GM19239 (cell line): ENCODE measurements around the gene INPP5J.
"Not testable (repeated sequence)": the region's sequence is repeated elsewhere in the genome, so short reads cannot be mapped to it uniquely, and the experiment has no call there.

Source experiments
- DNase-seq: peaks from one replicate; pipeline ENCODE4 v3.0.0; 2011; ENCODE audit warnings: low spot score; ENCODE audit not compliant: insufficient read length
- FAIRE-seq: peaks from 2 replicates; lab custom pipeline; 2011; peaks lifted over from hg19 to GRCh38; lab: Jason Lieb, UNC

The INPP5J gene, protein sequence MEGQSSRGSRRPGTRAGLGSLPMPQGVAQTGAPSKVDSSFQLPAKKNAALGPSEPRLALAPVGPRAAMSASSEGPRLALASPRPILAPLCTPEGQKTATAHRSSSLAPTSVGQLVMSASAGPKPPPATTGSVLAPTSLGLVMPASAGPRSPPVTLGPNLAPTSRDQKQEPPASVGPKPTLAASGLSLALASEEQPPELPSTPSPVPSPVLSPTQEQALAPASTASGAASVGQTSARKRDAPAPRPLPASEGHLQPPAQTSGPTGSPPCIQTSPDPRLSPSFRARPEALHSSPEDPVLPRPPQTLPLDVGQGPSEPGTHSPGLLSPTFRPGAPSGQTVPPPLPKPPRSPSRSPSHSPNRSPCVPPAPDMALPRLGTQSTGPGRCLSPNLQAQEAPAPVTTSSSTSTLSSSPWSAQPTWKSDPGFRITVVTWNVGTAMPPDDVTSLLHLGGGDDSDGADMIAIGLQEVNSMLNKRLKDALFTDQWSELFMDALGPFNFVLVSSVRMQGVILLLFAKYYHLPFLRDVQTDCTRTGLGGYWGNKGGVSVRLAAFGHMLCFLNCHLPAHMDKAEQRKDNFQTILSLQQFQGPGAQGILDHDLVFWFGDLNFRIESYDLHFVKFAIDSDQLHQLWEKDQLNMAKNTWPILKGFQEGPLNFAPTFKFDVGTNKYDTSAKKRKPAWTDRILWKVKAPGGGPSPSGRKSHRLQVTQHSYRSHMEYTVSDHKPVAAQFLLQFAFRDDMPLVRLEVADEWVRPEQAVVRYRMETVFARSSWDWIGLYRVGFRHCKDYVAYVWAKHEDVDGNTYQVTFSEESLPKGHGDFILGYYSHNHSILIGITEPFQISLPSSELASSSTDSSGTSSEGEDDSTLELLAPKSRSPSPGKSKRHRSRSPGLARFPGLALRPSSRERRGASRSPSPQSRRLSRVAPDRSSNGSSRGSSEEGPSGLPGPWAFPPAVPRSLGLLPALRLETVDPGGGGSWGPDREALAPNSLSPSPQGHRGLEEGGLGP

DNA sequence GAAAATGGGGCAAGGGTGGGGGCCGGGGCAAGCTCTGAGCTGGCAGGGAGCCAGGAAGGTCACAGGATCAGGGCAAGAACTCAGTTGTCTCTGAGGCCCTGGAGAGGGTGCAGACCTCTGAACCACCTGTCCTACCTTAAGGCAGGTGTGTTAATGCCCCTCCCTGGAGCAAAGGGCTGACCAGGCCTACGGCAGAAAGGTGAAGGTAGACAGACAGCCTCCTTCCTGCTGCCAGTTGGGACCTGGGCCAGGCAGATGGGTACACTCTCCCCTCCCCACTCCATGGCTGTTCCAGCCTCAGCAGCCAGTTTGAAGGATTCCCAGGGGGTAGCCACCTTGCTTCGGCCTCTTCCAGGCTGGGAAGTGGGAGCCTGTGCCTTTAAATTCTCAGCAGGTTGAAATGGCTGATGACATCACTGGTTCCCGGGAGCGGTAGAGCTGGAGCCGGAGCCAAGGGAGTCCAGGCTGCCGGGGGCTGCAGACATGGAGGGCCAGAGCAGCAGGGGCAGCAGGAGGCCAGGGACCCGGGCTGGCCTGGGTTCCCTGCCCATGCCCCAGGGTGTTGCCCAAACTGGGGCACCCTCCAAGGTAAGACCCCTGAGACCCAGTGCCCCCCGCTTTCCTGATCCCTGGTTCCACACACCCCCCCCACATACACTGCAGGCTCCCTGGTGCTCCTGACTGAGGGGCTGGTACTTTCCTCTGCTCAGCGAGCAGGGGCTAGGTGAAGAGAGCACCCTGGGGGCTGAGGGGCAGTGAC is at the start of gene INPP5J:
Gene INPP5J (plus strand): TSS at position 435 of the 760 bp plus-strand sequence. CDS start 49 bp downstream, at position 484.
- FAIRE-seq (no peak), DNase-seq (no peak)

DNA sequence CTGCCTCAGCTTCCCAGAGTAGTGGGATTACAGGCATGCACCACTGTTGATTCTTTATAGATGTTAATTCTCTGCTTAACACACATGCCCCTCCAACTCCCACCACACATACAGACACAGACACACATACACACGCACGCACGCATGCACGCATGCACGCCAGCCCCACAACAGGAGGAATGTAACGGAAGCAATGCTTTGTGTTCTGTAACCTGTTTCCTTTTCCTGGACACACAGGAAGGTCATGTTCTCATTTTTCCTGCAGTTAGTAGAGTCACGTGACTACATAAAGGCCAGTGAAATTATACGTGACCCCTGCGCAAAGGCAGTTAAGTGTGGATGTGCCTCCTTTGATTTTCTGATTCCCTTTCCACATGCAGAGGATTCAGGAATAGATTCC is 49.6 kb upstream of the INPP5J start:
- not testable (repeated sequence) for FAIRE-seq, DNase-seq

DNA sequence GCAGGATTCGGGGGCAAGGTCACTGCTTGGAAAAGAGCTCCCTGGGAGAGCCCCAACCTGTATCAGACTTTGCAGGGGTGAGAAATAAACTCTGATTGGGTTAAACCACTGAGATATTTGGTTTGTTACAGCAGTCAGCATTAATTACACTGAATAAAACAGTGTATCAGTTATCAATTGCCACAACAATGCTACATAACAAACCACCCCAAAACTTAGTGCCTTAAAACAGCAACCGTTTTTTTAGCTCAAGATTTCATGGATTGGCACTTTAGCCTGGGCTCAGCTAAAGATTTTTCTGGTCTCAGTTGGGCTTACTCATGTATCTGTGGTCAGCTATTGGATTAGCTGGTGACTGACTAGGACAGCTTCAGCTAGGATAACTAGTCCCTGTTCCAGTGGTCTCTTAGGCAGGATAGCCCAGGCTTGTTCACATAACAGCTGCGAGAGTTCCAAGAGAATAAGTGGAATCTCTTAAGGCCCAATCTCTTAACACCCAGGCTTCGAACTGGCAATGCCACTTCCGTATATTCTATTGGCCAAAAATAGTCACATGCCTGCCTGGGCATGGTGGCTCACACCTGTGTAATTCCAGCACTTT is 49.1 kb upstream of the INPP5J start:
- FAIRE-seq, DNase-seq: not testable (repeated sequence)

DNA sequence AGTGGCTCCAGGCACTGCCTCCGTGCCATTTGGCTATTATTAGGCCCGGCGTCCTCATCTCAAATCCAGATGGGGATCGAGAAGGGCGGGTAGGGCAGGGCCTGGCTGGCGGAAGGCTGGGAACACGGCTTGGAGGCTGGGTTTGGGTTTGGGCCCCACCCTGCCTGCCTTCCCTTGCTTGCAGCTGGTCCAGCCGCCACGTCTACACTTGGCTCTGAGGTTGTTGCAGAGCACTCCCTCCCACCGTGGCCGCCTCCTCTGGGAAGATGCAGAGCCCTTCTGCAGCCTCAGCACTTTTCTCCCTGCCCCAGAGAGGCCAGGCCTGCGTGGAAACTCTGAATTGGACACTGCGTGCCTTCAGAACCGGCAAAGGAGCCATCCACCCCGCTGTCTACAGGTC is 46.8 kb upstream of the INPP5J start:
- DNase-seq, result no peak
- no peak for FAIRE-seq

DNA sequence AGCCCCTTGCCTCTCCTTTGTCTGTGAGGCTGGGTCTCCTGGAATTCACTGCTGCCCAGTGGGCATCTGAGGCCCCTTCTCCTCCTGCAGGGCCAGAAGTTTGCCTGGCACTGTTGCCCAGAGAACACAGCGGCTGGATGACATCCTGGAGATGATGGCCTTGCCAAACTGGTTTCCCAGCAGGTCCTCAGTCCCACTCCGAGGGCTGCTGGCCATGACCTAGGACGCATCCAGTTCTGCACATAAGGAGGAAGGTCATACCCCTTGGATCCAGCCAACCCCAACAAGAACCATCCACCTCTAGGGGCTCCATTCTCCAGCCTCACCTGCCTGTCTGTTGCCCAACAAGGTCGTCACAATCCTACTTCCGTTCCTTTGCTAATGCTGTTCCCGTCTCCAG is 45.1 kb upstream of the INPP5J start:
- DNase-seq (no peak), FAIRE-seq (no peak)

DNA sequence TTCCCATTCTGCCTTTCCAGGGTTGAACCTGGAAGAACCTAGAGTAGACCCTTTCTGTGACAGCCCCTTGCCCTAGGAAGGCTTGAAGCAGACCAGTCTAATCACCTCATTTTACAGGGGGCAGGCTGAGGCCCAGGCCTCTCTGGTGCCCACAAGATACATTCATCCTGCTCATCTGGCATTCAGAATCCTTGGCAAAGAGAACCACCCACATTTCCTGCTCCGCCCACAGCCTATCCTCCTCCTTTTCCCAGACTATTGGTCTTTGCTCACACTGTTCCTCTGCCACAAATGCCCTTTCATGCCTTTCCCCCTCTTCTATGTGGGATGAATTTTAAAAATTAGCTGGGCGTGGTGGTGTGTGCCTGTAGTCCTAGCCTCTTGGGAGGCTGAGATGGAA is 44.4 kb upstream of the INPP5J start:
- DNase-seq, FAIRE-seq: not testable (repeated sequence)

DNA sequence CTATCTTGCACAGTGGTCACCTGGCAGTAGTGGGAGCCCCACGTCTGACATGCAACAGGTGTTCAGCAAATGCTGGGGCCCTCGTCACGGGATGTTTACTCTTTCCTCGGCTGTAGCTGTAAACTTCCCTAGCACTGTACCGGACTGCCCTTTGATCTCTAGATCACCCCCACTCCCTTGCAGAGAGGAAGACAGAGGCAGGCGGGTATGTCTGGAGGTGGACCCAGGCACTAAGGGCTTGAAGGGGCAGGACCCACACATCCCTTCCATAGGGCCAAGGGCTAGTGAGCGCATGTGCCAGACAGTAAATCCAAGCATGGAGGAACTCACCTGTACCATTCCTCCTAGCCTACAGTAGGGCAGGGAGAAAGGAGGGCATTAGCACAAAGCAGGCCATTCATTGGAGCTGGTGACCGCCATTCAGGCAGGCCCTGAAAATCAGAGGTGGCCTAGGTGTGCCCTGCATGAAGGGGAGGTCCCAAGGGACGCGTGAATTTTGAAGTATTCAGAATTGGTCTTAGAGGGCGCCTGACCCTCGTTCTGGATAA is 43.6 kb upstream of the INPP5J start:
- FAIRE-seq (no peak), DNase-seq (no peak)

DNA sequence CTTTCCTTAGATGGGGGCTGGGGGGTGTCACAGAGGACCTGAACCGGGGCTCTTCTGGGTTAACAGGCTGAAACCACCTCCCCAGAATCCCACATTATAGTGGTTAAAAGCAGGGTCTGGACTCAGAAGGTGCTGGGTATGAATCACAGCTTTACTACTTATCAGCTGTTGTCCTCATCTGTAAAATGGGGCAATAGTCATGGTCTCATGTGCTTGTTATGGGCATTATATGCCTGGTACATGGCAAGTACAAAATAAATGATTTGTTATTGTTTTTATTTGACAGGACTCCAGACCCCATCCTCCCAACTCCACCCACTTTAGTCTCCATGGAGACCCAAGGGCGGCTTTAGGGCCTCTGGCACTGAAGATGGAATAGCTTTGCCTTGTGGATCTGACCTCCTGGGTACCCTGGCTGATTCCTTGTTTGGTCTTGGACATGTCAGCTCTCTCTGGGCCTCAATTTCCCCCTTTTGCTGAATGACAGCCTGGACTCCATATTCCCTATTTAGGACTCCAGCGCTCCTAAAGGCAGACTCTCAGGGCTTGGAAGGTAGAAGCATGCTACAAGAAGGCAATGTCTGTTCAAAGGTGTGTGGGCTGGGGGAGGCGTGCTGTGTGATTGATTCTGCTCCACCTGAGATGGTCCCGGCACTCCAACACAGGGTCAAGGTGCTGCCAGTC is 42.5 kb upstream of the INPP5J start:
- DNase-seq, result no peak
- FAIRE-seq, result peak; percentile 49

DNA sequence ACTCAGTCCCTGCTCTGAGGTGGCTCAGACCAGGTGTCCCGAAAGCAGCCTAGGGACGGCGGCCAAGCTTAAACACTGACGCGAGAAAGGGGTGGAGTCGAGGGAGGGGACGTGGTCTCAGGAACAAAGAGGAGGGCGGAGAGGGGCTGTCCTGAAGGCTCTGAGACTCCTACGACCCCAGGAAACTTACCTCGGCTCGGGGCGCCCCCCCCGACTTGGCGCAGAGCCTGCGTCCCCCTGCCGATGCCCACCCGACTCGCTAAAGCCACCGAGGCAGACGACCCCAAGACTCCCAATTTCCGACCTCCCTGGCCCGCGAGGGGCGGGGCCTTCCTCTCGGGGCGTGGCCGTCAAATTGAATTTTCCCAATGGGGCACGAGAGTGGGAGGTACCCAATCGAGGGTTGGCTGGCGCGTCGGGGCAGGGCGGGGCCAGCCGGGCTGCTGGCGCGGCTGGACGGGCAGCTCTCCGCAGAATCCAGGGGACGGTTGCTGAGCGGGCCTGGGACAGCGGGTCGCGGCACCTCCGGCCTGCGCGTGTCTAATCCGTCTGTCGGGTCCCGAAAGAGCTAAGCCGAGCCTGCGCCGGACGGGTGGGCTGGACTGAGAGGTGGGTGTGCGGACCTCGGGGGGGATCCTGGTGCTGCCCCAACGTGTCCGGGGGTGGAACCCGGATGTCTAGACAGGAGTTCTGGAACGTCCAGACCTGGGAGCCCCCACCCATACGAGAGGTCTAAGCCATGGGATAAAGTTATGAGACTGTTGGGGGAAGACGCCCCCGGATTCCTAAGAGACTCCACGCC is 41.7 kb upstream of the INPP5J start, which contains the start of gene SMTN:
Gene SMTN (plus strand): TSS at position 471 of the 802 bp plus-strand sequence. CDS start 1,941 bp downstream, outside the sequence.
- DNase-seq, result peak; percentile 90
- FAIRE-seq, result peak; percentile 96

DNA sequence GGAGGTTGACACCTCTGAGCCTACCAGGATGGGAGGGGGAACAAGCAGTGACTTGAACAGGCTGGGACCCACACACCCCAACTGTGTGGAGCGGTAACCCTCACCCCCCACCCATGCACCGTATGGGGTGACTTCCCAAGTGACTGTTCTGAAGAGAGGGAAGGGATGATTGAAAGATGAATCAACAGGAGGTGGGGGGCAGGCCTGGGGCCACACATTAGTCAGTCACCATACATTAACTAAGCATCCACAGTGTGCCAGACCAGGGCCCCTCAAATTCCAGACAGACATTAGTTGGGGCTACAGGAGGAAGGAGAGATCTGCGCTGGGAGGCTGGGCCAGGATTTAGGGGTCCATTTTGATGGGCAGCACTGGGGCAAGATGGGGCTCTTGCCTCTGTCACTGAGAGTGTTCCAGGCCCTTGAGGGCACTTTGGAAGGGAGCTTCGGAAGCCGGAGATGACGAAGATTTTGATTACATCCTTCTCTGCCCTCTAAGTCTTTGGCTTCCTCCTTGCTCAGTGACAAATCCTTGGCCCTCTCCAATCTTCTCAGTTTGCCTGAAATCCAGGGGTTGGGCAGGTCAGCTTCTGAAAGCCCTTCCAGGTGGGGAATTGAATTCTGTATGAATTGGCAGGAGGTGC is 40.7 kb upstream of the INPP5J start:
- peak; percentile 49 for FAIRE-seq
- DNase-seq, result no peak

DNA sequence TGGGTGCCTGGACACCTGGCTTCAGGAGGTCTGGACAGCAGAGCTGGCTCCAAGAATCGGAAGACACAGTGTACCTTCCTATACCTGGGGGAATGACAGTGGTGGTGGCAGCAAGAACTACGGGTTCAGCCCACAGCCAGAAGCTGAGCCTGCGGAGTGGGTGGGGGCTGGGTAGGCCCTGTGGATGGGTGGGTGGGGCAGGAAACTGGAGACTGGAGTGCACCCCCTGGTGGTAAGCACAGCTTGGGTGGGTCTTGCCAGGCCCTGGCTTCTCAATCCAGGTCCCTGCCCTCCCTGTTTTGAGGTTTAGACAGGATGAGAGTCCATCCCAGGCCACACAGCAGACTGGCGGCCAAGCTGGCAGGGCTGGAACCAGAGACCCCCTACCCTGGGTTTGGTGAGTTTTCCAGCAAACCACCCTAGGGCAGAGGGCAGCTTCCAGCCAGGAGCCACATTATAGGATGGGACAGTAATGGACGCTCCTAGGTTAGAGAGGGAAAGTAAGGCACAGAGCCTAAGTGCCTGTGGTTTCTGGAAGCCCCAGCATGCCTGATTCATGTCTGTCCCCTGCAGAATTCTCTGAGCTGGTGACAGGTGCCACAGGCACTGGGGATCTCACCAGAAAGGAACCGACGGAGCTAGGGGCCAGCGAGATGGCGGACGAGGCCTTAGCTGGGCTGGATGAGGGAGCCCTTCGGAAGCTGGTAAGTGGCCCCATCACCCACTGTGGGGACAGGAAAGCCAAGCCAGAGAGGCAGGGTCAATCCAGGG is 40.0 kb upstream of the INPP5J start:
- DNase-seq (peak; percentile 9), FAIRE-seq (peak; percentile 4)

DNA sequence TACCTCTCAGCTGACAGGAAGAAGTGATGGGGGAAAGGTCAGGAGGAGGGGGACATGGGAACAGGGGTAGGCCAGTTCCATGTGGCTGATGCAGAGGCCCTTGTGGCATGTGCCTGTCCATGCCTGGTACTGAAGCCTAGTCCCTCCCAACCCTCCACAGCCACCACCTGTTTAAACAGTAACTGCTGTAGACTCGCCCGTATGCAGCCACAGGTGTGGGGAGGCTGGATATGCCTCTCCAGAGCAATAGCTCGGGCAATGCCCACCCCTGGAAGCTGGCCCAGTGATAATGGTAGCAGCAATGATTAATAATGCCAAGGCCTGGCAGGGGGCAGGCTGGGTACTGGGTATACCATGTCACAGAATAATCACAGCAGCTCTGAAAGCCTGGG is 39.4 kb upstream of the INPP5J start:
- FAIRE-seq (peak; percentile 57), DNase-seq (peak; percentile 0)

DNA sequence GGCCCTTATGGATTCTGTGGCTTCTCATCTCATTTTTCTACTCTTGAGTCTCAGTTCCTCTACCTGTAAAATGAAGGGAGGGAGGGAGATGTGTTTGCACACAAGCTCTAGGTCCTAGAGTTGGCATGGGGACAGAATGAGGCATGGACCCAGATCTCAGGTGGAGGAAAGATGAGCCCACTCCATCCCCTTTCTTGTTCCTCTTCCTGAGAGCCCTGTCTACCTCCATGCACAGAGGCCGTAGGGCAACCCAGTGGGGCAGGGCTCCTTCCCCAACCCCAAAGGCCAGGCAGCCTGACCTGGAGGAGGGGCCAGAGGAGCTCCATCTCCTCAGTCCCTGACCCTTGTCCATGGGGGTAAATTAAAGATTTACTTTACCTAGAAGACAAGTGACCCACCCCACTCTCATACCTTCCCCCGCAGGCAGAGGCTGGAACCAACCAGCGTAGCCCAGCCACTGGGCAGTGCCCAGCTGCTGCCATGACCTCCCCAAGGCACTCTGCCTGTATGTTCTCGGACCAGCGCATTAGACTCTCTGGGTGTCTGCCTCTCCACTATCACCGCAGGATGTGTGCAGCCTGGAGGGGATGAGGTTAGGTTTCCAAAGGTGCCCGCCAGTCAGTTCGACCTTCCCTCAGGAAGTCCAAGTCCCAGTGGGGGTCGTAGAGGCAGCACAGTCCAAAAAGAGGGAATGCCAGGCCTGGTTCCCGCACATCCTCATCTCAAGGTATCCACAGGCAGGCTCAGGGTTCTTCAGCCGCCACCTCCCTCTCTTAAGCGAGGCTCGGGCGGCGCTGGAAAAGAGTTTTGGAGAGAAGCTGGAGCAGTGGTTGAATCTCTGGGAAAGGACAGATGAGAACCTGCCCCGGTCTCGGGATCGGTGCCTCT is 38.6 kb upstream of the INPP5J start:
- FAIRE-seq, result peak; percentile 88
- DNase-seq, result peak; percentile 12

DNA sequence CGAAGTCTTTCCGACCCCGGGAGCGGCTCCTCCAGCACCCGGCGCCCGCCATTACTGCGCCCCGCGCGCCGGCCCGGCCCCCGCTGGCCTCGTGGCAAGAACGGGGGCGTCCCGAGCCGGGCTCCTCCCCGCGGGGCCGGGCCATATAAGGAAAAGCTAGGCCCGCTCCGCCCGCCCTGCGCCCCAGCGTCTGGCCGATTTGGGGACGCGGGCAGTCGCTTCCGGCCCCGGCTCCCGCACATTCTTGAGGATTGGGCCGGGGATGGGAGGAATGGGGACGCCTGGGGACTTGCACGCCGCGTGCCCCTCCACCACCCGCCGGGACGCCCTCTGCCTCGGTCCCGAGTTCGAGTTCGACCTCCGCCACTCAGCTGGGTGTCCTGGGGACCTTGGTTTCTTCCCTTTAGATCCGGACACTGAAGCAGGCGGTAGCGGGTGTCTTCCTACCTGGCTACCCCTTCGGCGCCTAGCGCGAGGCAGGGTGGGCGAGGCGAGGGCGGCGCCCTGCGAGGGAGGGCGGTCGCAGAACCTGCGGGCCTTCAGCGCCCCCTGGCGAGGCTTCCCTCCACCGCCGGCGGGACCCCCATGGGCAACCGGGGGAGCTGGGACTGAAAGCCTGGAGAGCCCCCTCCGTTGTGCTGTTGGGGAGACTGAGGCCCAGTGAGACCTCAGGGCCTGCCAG is 37.8 kb upstream of the INPP5J start:
- peak; percentile 92 for DNase-seq
- FAIRE-seq, result no peak

DNA sequence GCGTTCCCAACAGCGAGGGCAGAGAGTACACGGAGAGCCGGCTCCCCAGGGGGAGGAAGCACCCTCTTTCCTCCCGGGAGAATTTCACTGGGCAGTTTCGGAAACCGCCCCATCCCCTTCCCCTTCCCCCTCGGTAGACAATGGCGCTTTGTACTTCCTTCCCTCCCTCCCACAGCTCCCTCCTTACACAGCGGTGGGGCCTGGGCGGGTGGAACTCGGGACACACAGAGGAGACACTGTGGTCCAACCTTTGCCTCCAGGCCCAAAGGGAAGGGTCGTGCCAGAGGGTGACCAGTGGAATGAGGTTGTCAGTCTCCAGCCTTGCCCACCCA is 37.3 kb upstream of the INPP5J start:
- FAIRE-seq, result peak; percentile 48
- peak; percentile 13 for DNase-seq
